ENCODE results near the gene NEUROG3. TPM values are rescaled to one million over a fixed set of nuclear protein-coding genes. Genes with fewer than 3 reads are reported as not detected.
"Not testable (repeated sequence)": the region's sequence is repeated elsewhere in the genome, so short reads cannot be mapped to it uniquely, and the experiment has no call there.

Gene NEUROG3
- total RNA-seq, 1 donor from 2014 or later = not detected

DNA sequence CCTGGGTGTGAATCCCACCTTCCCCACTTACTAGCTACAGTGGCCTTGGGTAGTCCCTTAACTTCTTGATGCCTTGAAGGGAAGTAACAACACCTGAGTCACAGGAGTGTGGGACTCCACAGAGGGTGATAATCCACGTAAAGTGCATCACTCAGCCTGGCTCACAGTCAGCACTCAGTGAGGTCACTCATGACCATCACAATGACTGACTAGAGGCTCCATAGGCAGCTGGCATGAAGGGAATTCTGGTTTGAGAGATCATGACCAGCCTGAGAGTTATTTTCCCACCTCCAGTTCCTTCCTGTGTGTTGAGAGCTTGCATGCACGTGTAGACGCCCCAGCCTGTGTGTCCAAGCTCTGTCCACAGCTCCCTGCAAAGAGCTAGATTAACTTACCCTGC, 34.8 kb downstream of the NEUROG3 start:
- H3K4me3 Mint-ChIP-seq (ENCODE audit: unreplicated experiment) = no peak overlapping the region
- no peaks in the 10 kb centered on the region for H3K4me1 Mint-ChIP-seq (ENCODE audit: unreplicated experiment)
- DNase-seq (ENCODE audit: low spot score) = no peak
- peaks cover 18% of the 10 kb centered on the region for H3K9me3 Mint-ChIP-seq (ENCODE audit: unreplicated experiment)
- H3K27me3 Mint-ChIP-seq (ENCODE audit: unreplicated experiment) = peaks cover 16% of the 10 kb centered on the region
- TF ChIP-seq, protein P1, sequence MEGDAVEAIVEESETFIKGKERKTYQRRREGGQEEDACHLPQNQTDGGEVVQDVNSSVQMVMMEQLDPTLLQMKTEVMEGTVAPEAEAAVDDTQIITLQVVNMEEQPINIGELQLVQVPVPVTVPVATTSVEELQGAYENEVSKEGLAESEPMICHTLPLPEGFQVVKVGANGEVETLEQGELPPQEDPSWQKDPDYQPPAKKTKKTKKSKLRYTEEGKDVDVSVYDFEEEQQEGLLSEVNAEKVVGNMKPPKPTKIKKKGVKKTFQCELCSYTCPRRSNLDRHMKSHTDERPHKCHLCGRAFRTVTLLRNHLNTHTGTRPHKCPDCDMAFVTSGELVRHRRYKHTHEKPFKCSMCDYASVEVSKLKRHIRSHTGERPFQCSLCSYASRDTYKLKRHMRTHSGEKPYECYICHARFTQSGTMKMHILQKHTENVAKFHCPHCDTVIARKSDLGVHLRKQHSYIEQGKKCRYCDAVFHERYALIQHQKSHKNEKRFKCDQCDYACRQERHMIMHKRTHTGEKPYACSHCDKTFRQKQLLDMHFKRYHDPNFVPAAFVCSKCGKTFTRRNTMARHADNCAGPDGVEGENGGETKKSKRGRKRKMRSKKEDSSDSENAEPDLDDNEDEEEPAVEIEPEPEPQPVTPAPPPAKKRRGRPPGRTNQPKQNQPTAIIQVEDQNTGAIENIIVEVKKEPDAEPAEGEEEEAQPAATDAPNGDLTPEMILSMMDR (IDR thresholded peaks at IDR 0.05; ENCODE audit: unreplicated experiment) = no peak
- no peak overlapping the region for H3K27ac Mint-ChIP-seq (ENCODE audit: unreplicated experiment)
- H3K36me3 Mint-ChIP-seq (ENCODE audit: low read depth, unreplicated experiment) = peaks cover 41% of the 10 kb centered on the region

DNA sequence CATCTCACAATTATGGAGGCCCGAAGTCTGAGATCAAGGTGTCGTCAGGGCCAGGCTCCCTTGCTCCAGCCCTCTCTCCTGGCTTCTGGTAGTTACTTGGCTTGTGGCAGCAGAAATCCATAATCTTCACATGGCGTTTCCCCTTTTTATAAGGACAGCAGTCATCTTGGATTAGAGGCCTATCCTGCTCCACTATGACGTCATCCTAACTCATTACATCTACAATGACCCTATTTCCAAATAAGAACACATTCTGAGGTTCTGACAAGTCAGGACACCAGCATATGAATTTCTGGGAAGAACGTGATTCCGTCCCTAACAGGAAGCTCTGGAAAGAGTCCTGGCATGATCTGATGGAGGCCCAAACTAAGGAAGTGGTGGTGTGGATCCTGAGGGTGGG, 35.8 kb downstream of the NEUROG3 start:
- no peak for DNase-seq (ENCODE audit: low spot score)
- Mint-ChIP-seq H3K4me3 (ENCODE audit: unreplicated experiment) (no peak overlapping the region), H3K27ac (ENCODE audit: unreplicated experiment) (no peak overlapping the region), H3K36me3 (ENCODE audit: low read depth, unreplicated experiment) (peaks cover 33% of the 10 kb centered on the region), H3K4me1 (ENCODE audit: unreplicated experiment) (no peaks in the 10 kb centered on the region), H3K27me3 (ENCODE audit: unreplicated experiment) (peaks cover 16% of the 10 kb centered on the region), H3K9me3 (ENCODE audit: unreplicated experiment) (peaks cover 16% of the 10 kb centered on the region)
- TF ChIP-seq, protein P1 (IDR thresholded peaks at IDR 0.05; ENCODE audit: unreplicated experiment) = no peak

DNA sequence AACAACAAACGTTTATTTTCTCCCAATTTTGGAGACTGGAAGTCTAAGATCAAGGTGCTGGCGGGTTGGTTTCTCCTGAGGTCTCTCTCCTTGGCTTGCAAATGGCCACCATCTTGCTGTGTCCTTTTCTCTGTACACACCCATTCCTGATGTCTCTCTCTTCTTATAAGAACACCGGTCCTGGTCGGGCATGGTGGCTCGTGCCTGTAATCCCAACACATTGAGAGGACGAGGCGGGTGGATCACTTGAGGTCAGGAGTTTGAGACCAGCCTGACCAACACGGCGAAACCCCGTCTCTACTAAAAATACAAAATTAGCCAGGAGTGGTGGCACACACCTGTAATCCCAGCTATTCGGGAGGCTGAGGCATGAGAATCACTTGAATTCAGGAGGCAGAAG, 36.7 kb downstream of the NEUROG3 start:
- DNase-seq (ENCODE audit: low spot score); H3K9me3 Mint-ChIP-seq (ENCODE audit: unreplicated experiment); H3K4me1 Mint-ChIP-seq (ENCODE audit: unreplicated experiment); H3K27ac Mint-ChIP-seq (ENCODE audit: unreplicated experiment); H3K4me3 Mint-ChIP-seq (ENCODE audit: unreplicated experiment): not testable (repeated sequence)
- H3K36me3 Mint-ChIP-seq (ENCODE audit: low read depth, unreplicated experiment) = peaks cover 27% of the 10 kb centered on the region
- peaks cover 16% of the 10 kb centered on the region for H3K27me3 Mint-ChIP-seq (ENCODE audit: unreplicated experiment)

DNA sequence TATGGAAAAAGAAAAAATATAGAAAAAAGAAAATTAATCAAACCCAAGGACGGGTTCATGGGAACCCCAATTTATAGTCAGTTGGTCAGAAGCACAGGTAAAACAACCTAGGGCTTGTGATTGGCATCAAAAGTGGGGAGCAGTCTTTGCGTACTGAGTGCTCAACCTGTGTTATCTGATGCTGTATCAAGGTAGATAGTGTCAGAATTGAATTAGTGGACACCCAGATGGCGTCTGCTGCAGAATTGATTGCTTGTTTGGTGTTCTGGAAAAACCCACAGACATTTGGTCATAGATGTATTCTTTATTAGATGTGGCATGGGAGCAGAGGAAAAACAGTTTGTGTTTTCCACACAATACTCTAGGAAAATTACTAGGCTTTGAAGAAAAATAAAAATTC, 39.6 kb downstream of the NEUROG3 start:
- Mint-ChIP-seq H3K4me3 (ENCODE audit: unreplicated experiment) (no peak overlapping the region), H3K9me3 (ENCODE audit: unreplicated experiment) (no peaks in the 10 kb centered on the region), H3K4me1 (ENCODE audit: unreplicated experiment) (no peaks in the 10 kb centered on the region), H3K27ac (ENCODE audit: unreplicated experiment) (no peak overlapping the region), H3K27me3 (ENCODE audit: unreplicated experiment) (peaks cover 3% of the 10 kb centered on the region), H3K36me3 (ENCODE audit: low read depth, unreplicated experiment) (peaks cover 6% of the 10 kb centered on the region)
- TF ChIP-seq, protein P1 (IDR thresholded peaks at IDR 0.05; ENCODE audit: unreplicated experiment) = no peak
- DNase-seq (ENCODE audit: low spot score) = no peak

DNA sequence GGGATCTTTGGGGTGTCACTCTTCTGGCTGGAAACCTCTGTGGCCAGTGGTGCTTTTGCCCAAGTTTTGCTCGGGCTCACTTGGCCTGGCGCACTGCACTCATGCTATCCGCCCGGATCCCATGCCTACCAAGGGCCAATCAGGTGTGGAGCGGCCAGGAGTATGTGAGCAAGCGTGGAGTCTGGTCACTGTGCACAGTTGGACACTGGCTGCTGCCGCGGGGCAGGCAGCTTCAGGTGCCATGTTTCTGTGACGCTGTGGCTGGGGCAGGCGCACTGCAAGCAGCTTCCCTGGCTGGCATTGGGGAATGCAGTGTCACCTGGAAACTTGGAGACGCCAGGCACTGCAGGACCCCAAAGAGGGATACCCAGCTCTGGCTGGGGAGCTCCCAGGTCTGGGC, 45.3 kb downstream of the NEUROG3 start:
- TF ChIP-seq, protein P1 (IDR thresholded peaks at IDR 0.05; ENCODE audit: unreplicated experiment) = no peak
- Mint-ChIP-seq H3K9me3 (ENCODE audit: unreplicated experiment) (no peaks in the 10 kb centered on the region), H3K27me3 (ENCODE audit: unreplicated experiment) (no peaks in the 10 kb centered on the region), H3K4me1 (ENCODE audit: unreplicated experiment) (no peaks in the 10 kb centered on the region), H3K4me3 (ENCODE audit: unreplicated experiment) (no peak overlapping the region), H3K27ac (ENCODE audit: unreplicated experiment) (no peak overlapping the region), H3K36me3 (ENCODE audit: low read depth, unreplicated experiment) (peaks cover 4% of the 10 kb centered on the region)
- DNase-seq (ENCODE audit: low spot score) = no peak

Other genes with a start within 250 kb of the NEUROG3 start
- gene TACR2, start 156.5 kb downstream of the NEUROG3 start, total RNA-seq (ENCODE audit: unreplicated experiment) = not detected
- gene TSPAN15, start 122.0 kb downstream of the NEUROG3 start, total RNA-seq (ENCODE audit: unreplicated experiment) = 195 TPM
- gene FAM241B, start 56.8 kb upstream of the NEUROG3 start, total RNA-seq (ENCODE audit: unreplicated experiment) = 7.1 TPM
- gene COL13A1, start 228.5 kb upstream of the NEUROG3 start, total RNA-seq (ENCODE audit: unreplicated experiment) = 22.6 TPM

Data from endothelial cell (in vitro differentiated cells).